ENCODE measurements around the gene FCSK.

DNA sequence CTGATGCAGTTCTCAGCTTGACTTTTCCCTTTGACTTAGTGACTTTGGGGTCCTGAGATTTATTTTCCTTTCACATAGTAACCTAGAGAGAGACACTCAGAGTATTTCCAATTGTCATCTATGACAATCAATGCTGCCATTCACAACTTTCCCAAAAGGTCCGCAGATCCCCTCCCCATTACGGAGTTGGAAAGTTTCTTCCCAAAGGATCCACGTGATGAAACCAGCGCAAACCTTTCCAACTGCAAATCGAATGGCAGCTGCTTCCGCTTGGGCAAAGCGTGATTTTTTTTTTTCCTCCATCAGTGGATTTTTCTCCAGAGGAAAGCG is 538 bp upstream of the FCSK start:
- TF ChIP-seq POLR2A (IDR thresholded peaks at IDR 0.05) (no peak), CTCF (IDR thresholded peaks at IDR 0.05) (no peak)

All from vagina (tissue), 2 donors.